ENCODE results near the gene PIGT. TPM values are rescaled to one million over a fixed set of nuclear protein-coding genes. Genes with fewer than 3 reads are reported as not detected.
A peak's percentile ranks its signal among the peaks of the same experiment; 100 is the strongest.

Gene PIGT
- total and polyA plus RNA-seq, 3 donors from 2014 or later, result 115 to 140 (median 137) TPM

DNA sequence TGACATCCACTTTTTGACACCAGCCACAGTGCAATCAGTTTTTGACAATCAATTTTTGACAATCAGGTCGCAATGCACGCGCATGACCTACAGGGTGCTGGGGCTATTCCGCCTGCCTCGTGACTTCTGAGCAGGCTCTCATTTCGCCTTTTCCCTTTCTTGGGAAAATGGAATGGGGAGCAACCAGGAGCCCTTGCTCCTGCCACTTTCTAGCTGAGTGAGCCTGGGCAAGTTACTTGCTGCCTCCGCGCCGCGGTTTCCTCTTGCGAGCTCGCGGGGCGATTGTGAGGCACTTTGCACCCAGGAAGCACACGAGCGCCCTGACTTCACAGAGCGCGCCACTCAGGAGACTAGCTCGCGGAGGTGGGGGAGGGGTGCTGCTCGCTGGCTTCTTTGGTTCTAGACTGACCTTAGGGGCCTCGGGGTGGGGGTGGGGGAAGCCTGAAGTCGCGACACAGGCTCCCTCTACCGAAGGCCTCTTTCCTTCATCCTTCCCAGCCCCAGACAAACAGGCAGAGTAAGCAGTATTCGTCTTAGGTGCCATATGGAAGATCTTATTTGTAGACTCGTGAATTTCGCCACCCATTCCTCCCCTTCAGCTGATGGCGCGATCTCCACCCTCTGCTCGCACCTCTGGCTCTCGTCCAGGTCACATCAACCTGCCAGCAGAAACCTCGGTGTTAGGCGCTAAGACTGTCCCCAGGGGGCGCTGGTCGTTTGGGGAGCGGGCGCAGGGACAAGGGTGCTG, 42.4 kb upstream of the PIGT start:
- peak; percentile 82 for DNase-seq
- intact Hi-C loops (cut with DNase I; ENCODE audit: low total_unique reads), result no loop called here
- H3K4me1 ChIP-seq, result peaks cover 3% of the 10 kb centered on the region
- H3K4me3 ChIP-seq, result peak overlapping the region; percentile 48 to 51
- H3K27me3 ChIP-seq, result no peaks in the 10 kb centered on the region
- no peaks in the 10 kb centered on the region for H3K36me3 ChIP-seq (ENCODE audit: low read depth, missing control alignments)
- H3K27ac ChIP-seq, result no peak overlapping the region
- TF ChIP-seq POLR2A (IDR thresholded peaks at IDR 0.05), result no peak
- TF ChIP-seq, protein P1, sequence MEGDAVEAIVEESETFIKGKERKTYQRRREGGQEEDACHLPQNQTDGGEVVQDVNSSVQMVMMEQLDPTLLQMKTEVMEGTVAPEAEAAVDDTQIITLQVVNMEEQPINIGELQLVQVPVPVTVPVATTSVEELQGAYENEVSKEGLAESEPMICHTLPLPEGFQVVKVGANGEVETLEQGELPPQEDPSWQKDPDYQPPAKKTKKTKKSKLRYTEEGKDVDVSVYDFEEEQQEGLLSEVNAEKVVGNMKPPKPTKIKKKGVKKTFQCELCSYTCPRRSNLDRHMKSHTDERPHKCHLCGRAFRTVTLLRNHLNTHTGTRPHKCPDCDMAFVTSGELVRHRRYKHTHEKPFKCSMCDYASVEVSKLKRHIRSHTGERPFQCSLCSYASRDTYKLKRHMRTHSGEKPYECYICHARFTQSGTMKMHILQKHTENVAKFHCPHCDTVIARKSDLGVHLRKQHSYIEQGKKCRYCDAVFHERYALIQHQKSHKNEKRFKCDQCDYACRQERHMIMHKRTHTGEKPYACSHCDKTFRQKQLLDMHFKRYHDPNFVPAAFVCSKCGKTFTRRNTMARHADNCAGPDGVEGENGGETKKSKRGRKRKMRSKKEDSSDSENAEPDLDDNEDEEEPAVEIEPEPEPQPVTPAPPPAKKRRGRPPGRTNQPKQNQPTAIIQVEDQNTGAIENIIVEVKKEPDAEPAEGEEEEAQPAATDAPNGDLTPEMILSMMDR (IDR thresholded peaks at IDR 0.05), result peak; percentile 49 to 78 (median 64)
- WGBS, 2 donors, result 7 to 9% methylated on average over 36 to 38 of the region's 38 CpGs
- no peaks in the 10 kb centered on the region for H3K9me3 ChIP-seq

DNA sequence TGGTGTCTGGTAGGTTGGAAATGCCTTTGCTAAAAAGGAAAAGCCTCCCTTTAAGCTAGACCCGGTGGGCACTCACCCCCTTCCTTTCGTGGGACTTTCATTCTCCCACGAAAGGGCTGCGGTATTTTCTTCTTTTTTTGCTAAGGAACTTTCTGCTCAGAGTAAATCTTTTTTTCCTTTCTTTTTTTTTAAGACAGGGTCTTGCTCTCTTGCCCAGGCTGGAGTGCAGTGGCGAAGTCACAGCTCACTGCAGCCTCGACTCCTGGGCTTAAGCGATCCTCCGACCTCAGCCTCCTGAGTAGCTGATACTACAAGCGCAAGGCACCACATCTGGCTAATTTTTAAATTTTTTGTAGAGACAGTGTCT, 41.9 kb upstream of the PIGT start:
- Histone ChIP-seq H3K4me3 (peak overlapping the region; percentile 48 to 51), H3K27ac (no peak overlapping the region), H3K4me1 (peaks cover 3% of the 10 kb centered on the region), H3K27me3 (no peaks in the 10 kb centered on the region), H3K9me3 (no peaks in the 10 kb centered on the region), H3K36me3 (ENCODE audit: low read depth, missing control alignments) (no peaks in the 10 kb centered on the region)
- no peak for DNase-seq
- no peak for TF ChIP-seq POLR2A (IDR thresholded peaks at IDR 0.05)
- TF ChIP-seq, protein P1 (IDR thresholded peaks at IDR 0.05), result no peak
- 58 to 60% methylated on average over 9 of the region's 9 CpGs for WGBS, 2 donors
- intact Hi-C loops (cut with DNase I; ENCODE audit: low total_unique reads), result no loop called here

DNA sequence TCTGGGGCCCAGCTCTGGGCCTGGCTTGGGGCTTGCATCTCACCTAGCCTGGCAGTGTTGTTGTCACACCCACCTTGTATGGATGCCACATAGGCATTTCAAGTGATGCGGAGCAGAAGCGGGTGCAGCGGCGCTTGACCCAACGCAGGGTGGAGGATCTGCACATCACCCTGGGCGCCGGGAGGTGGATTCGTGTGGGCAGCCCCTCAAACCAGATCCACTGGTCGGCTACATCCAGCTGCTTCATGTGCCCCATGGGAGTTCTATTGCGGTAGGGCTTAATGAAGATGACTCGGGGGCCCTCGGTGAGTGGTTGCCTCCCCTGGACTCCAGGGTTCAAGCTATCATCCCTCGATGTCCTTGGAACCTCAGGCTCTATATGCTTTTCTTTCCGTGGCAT, 41.0 kb upstream of the PIGT start:
- TF ChIP-seq, protein P1 (IDR thresholded peaks at IDR 0.05), result no peak
- no peak for TF ChIP-seq POLR2A (IDR thresholded peaks at IDR 0.05)
- no peaks in the 10 kb centered on the region for H3K27me3 ChIP-seq
- peaks cover 3% of the 10 kb centered on the region for H3K4me1 ChIP-seq
- intact Hi-C loops (cut with DNase I; ENCODE audit: low total_unique reads), result no loop called here
- 93 to 94% methylated on average over 10 to 13 of the region's 14 CpGs for WGBS, 2 donors
- DNase-seq, result no peak
- no peak overlapping the region for H3K4me3 ChIP-seq
- no peak overlapping the region for H3K27ac ChIP-seq
- H3K9me3 ChIP-seq, result no peaks in the 10 kb centered on the region
- H3K36me3 ChIP-seq (ENCODE audit: low read depth, missing control alignments), result no peaks in the 10 kb centered on the region

DNA sequence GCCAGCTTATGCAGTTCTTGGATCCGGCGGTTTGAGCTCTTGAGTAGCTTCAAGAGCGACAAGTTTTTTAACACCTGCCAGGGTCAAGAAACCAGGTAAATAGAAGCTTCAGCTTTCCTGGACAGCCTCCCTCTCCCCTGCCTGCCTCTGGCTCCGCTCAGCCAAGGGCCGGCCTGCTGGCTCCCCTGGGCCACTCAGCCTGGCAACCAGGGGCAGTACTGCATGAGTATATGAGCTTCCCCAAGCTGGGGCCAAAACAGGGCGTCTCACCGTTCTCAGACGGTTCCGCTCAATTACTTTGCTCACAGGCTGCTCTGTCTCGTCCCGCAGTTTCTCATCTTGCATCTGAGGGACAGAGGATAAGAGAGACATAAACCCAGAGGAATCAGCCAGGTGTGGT, 38.7 kb upstream of the PIGT start:
- Histone ChIP-seq H3K9me3 (no peaks in the 10 kb centered on the region), H3K36me3 (ENCODE audit: low read depth, missing control alignments) (no peaks in the 10 kb centered on the region), H3K27me3 (no peaks in the 10 kb centered on the region), H3K27ac (no peak overlapping the region), H3K4me3 (no peak overlapping the region), H3K4me1 (peaks cover 3% of the 10 kb centered on the region)
- DNase-seq, result no peak
- intact Hi-C loops (cut with DNase I; ENCODE audit: low total_unique reads), result no loop called here
- TF ChIP-seq, protein P1 (IDR thresholded peaks at IDR 0.05), result no peak
- TF ChIP-seq POLR2A (IDR thresholded peaks at IDR 0.05), result no peak
- WGBS, 2 donors, result 82% methylated on average over 11 of the region's 11 CpGs

DNA sequence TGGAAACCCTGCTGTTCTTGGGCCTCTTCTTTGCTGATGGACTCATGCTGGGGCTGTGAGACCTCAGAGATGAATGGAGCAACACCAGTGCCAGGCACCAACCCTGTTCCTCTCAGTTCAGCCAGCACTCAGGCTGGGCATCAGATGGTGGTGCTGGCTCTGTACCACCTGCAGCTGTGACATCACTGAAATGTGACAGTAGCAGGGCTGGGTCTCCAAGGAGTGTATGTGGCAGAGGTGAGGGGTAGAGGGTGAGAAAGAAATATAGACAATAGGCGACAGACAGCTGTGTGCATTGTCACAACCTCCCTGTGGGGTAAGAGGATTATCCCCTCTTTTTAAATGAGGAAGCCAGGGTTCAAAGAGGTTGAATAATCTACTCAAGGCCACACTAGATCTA, 37.8 kb upstream of the PIGT start, which contains the start of gene TP53TG5:
TP53TG5 (minus strand) TSS at position 135 of the 400 bp plus-strand sequence; CDS start at position 46, 89 bp downstream.
- no peaks in the 10 kb centered on the region for H3K27me3 ChIP-seq
- H3K9me3 ChIP-seq, result no peaks in the 10 kb centered on the region
- H3K27ac ChIP-seq, result no peak within 1 kb of the TSS
- WGBS, 2 donors, result 86 to 90% methylated on average over 1 of the region's 1 CpG
- TF ChIP-seq, protein P1 (IDR thresholded peaks at IDR 0.05), result no peak
- no peak for TF ChIP-seq POLR2A (IDR thresholded peaks at IDR 0.05)
- no peak for DNase-seq
- H3K36me3 ChIP-seq (ENCODE audit: low read depth, missing control alignments), result no peaks in the 10 kb centered on the region
- peaks cover 2% of the 10 kb centered on the region for H3K4me1 ChIP-seq
- no peak within 1 kb of the TSS for H3K4me3 ChIP-seq
- intact Hi-C loops (cut with DNase I; ENCODE audit: low total_unique reads), result no loop called here

Measured in testis (tissue), 3 donors.